Measurements from ENCODE around the gene MINK1. TPM values are rescaled to one million over a fixed set of nuclear protein-coding genes. Genes with fewer than 3 reads are reported as not detected.
"Not testable (repeated sequence)": the region's sequence is repeated elsewhere in the genome, so short reads cannot be mapped to it uniquely, and the experiment has no call there.

Gene MINK1
- total RNA-seq, 3 donors from 2014 or later (not counting 1 experiment from before 2014, with no cell fraction given), result 103 to 122 (median 110) TPM

GRCh38 chr17:4919511-4920047, 86.4 kb downstream of the MINK1 start:
- no peaks in the 10 kb centered on the region for H3K9me3 Mint-ChIP-seq
- Histone ChIP-seq H3K4me1 (ENCODE audit: control insufficient read depth, insufficient read depth, low read length) (no peaks in the 10 kb centered on the region), H3K27ac (ENCODE audit: low read length) (no peak overlapping the region), H3K27me3 (ENCODE audit: control insufficient read depth, insufficient read depth, low read length) (no peaks in the 10 kb centered on the region), H3K9me3 (ENCODE audit: control insufficient read depth, insufficient read depth, low read length) (no peaks in the 10 kb centered on the region), H3K4me3 (ENCODE audit: low read length) (no peak overlapping the region), H3K36me3 (ENCODE audit: control insufficient read depth, insufficient read depth, low read length) (no peaks in the 10 kb centered on the region)
- ATAC-seq (no peak), DNase-seq (no peak)
- H3K27me3 Mint-ChIP-seq (ENCODE audit: low read depth in 2 of 2), result no peaks in the 10 kb centered on the region
- no peaks in the 10 kb centered on the region for H3K36me3 Mint-ChIP-seq
- H3K4me3 Mint-ChIP-seq, result no peak overlapping the region
- no peak for TF ChIP-seq CTCF (IDR thresholded peaks at IDR 0.05)
- no peaks in the 10 kb centered on the region for H3K4me1 Mint-ChIP-seq
- no peak overlapping the region for H3K27ac Mint-ChIP-seq
- 96% methylated on average over 5 of the region's 8 CpGs for WGBS (ENCODE audit: insufficient coverage)
- intact Hi-C loops (cut with micrococcal nuclease), result no loop called here

GRCh38 chr17:4920351-4921048, 87.4 kb downstream of the MINK1 start:
- H3K36me3 ChIP-seq (ENCODE audit: control insufficient read depth, insufficient read depth, low read length), result no peaks in the 10 kb centered on the region
- H3K27me3 Mint-ChIP-seq (ENCODE audit: low read depth in 2 of 2), result no peaks in the 10 kb centered on the region
- H3K27ac Mint-ChIP-seq, result no peak overlapping the region
- ATAC-seq, result peak in 1 of 3 donors; percentile 43
- H3K36me3 Mint-ChIP-seq, result no peaks in the 10 kb centered on the region
- no peaks in the 10 kb centered on the region for H3K4me1 Mint-ChIP-seq
- no peak for TF ChIP-seq CTCF (IDR thresholded peaks at IDR 0.05)
- intact Hi-C loops (cut with micrococcal nuclease), result no loop called here
- H3K27me3 ChIP-seq (ENCODE audit: control insufficient read depth, insufficient read depth, low read length), result no peaks in the 10 kb centered on the region
- H3K4me3 Mint-ChIP-seq, result no peak overlapping the region
- H3K4me3 ChIP-seq (ENCODE audit: low read length), result no peak overlapping the region
- H3K9me3 ChIP-seq (ENCODE audit: control insufficient read depth, insufficient read depth, low read length), result no peaks in the 10 kb centered on the region
- WGBS (ENCODE audit: insufficient coverage), result 94% methylated on average over 9 of the region's 10 CpGs
- H3K9me3 Mint-ChIP-seq, result no peaks in the 10 kb centered on the region
- no peak for DNase-seq
- no peak overlapping the region for H3K27ac ChIP-seq (ENCODE audit: low read length)
- no peaks in the 10 kb centered on the region for H3K4me1 ChIP-seq (ENCODE audit: control insufficient read depth, insufficient read depth, low read length)

GRCh38 chr17:4921320-4921719, 88.2 kb downstream of the MINK1 start:
- TF ChIP-seq CTCF (IDR thresholded peaks at IDR 0.05), result no peak
- Histone ChIP-seq H3K4me1 (ENCODE audit: control insufficient read depth, insufficient read depth, low read length) (no peaks in the 10 kb centered on the region), H3K9me3 (ENCODE audit: control insufficient read depth, insufficient read depth, low read length) (no peaks in the 10 kb centered on the region), H3K27me3 (ENCODE audit: control insufficient read depth, insufficient read depth, low read length) (no peaks in the 10 kb centered on the region), H3K36me3 (ENCODE audit: control insufficient read depth, insufficient read depth, low read length) (no peaks in the 10 kb centered on the region), H3K4me3 (ENCODE audit: low read length) (no peak overlapping the region), H3K27ac (ENCODE audit: low read length) (no peak overlapping the region)
- Mint-ChIP-seq H3K27ac (no peak overlapping the region), H3K27me3 (ENCODE audit: low read depth in 2 of 2) (no peaks in the 10 kb centered on the region), H3K9me3 (no peaks in the 10 kb centered on the region), H3K4me1 (no peaks in the 10 kb centered on the region), H3K4me3 (no peak overlapping the region), H3K36me3 (no peaks in the 10 kb centered on the region)
- intact Hi-C loops (cut with micrococcal nuclease), result no loop called here
- ATAC-seq (no peak), DNase-seq (no peak)
- WGBS (ENCODE audit: insufficient coverage), result 100% methylated on average over 2 of the region's 4 CpGs

- H3K9me3 ChIP-seq (ENCODE audit: control insufficient read depth, insufficient read depth, low read length); H3K27ac ChIP-seq (ENCODE audit: low read length); H3K4me3 Mint-ChIP-seq; ATAC-seq; H3K36me3 ChIP-seq (ENCODE audit: control insufficient read depth, insufficient read depth, low read length); H3K4me1 Mint-ChIP-seq; H3K27me3 Mint-ChIP-seq (ENCODE audit: low read depth in 2 of 2); DNase-seq; H3K27me3 ChIP-seq (ENCODE audit: control insufficient read depth, insufficient read depth, low read length); intact Hi-C loops (cut with micrococcal nuclease); H3K4me1 ChIP-seq (ENCODE audit: control insufficient read depth, insufficient read depth, low read length); H3K36me3 Mint-ChIP-seq; H3K27ac Mint-ChIP-seq; H3K4me3 ChIP-seq (ENCODE audit: low read length); H3K9me3 Mint-ChIP-seq: not testable (repeated sequence)
- 97% methylated on average over 23 of the region's 24 CpGs for WGBS (ENCODE audit: insufficient coverage)
Measured at GRCh38 chr17:4926577-4927335, 93.6 kb downstream of the MINK1 start.
